ENCODE measurements around the gene PDXK. TPM values are rescaled to one million over a fixed set of nuclear protein-coding genes. Genes with fewer than 3 reads are reported as not detected.
"Not testable (repeated sequence)": the region's sequence is repeated elsewhere in the genome, so short reads cannot be mapped to it uniquely, and the experiment has no call there.

PDXK gene
- total and polyA plus RNA-seq, 9 of the 15 experiments (the other 6 are each of a cell fraction or from before 2014, with no cell fraction given), result 5.6 to 162 (median 76.5) TPM

DNA sequence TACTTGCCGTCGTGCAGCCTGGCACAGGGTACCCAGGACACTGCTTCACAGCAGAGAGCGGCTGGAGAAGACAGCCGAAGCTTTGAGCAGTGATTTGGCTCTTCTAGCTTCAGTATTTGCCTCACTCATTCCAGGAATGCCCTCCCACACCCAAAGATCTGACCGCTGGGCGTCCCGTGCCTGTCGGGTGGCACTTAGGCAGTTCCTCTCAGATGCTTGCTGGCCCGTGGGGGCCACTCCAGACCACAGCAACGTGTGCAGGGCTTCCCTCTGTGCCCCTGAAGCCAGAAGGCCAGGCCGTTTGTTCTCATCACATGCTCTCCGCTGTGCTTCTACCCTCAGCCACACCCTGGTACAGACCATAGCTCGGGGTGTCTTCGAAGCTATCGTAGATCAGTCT, 42.5 kb upstream of the PDXK start:
- no peak for TF ChIP-seq HOXB6 (CRISPR knock-in tag; IDR thresholded peaks at IDR 0.05; ENCODE audit: borderline replicate concordance)
- Histone ChIP-seq H3K9me3 (replicated peaks; ENCODE audit: control insufficient read depth, insufficient read depth, low read depth, low read length) (no peaks in the 10 kb centered on the region), H3K27ac (ENCODE audit: extremely low read depth, low read depth, low read length) (no peak overlapping the region), H3K4me3 (no peak overlapping the region), H3K79me2 (ENCODE audit: control insufficient read depth, insufficient read depth, low read length) (no peaks in the 10 kb centered on the region), H3K9ac (ENCODE audit: insufficient read depth in 1 of 2, low read depth in 2 of 2, low read length in 2 of 2) (no peak overlapping the region), H3K4me1 (replicated peaks in 1 of 2; ENCODE audit: control insufficient read depth in 2 of 2, insufficient read depth in 2 of 2, low read length in 2 of 2) (no peaks in the 10 kb centered on the region), H3K4me2 (ENCODE audit: insufficient read depth, low read length) (no peak overlapping the region), H3K27me3 (ENCODE audit: control insufficient read depth in 2 of 2, insufficient read depth in 2 of 2, low read length in 2 of 2) (no peaks in the 10 kb centered on the region), H3K9me1 (ENCODE audit: control insufficient read depth, insufficient read depth, low read length) (no peaks in the 10 kb centered on the region), H4K20me1 (replicated peaks; ENCODE audit: control insufficient read depth, insufficient read depth, low read length) (no peaks in the 10 kb centered on the region), H2AFZ (ENCODE audit: low read depth, low read length) (no peak overlapping the region), H3K36me3 (ENCODE audit: control insufficient read depth, insufficient read depth, low read length) (peaks cover 92% of the 10 kb centered on the region)
- BruUV-seq (replicated peaks), result no TSS peak
- intact Hi-C loops (cut with micrococcal nuclease) (no loop called here), in situ Hi-C loops (cut with MboI) (no loop called here)
- FAIRE-seq, result no peak
- WGBS (ENCODE audit: insufficient coverage, low coverage, missing lambda C conversion rate), result 90% methylated on average over 15 of the region's 15 CpGs
- no peak for ATAC-seq
- CTCF ChIA-PET (ENCODE audit: low intra/inter-chr PET ratio), result no interaction called here
- POLR2A ChIA-PET, result interaction anchor here (0.7 to 1.3 kb wide), 5 partner anchors 9 to 409 kb away, joined by 3 to 6 read pairs (median 3); partner anchors contain the start of genes HSF2BP and RRP1B
- DNase-seq (ENCODE audit: extremely low read depth in 1 of 4, low spot score in 3 of 4), result no peak

DNA sequence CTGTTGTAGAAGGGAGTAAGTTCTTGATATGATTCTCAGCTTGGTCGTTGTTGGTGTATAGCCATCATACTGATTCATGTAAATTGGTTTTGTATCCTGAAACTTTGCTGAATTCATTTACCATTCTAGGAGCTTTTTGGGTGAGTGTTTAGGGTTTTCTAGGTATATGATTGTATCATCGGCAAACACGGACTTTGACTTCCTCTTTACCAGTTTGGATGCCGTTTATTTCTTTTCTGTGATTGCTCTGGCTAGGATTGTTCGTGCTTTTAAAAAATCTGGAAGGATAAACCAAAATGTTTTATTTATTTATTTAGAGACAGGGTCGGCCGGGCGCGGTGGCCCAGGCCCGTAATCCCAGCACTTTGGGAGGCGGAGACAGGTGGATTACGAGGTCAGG, 39.0 kb upstream of the PDXK start:
- POLR2A ChIA-PET, result interaction anchor here (0.8 kb wide), 1 partner anchor 9 kb away, joined by 3 read pairs; no protein-coding TSS in a partner anchor

DNA sequence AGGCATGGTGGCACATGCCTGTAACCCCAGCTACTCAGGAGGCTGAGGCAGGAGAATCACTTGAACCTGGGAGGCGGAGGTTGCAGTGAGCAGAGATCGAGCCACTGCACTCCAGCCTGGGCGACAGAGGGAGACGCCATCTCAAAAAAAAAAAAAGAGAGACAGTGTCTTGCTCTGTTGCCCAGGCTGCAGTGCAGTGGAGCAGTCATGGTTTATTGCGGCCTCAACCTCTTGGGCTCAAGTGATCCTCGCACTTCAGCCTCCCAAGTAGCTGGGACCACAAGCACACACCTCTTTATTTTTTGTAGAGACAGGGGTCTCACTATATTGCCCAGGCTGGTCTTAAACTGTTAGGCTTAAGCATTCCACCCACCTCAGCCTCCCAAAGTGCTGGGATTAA, 38.5 kb upstream of the PDXK start:
- 79% methylated on average over 3 of the region's 6 CpGs for WGBS (ENCODE audit: insufficient coverage, low coverage, missing lambda C conversion rate)
- BruUV-seq (replicated peaks); H3K9me1 ChIP-seq (ENCODE audit: control insufficient read depth, insufficient read depth, low read length); H3K4me1 ChIP-seq (replicated peaks in 1 of 2; ENCODE audit: control insufficient read depth in 2 of 2, insufficient read depth in 2 of 2, low read length in 2 of 2); H3K9me3 ChIP-seq (replicated peaks; ENCODE audit: control insufficient read depth, insufficient read depth, low read depth, low read length); FAIRE-seq; in situ Hi-C loops (cut with MboI); DNase-seq (ENCODE audit: extremely low read depth in 1 of 4, low spot score in 3 of 4); intact Hi-C loops (cut with micrococcal nuclease); ATAC-seq; H2AFZ ChIP-seq (ENCODE audit: low read depth, low read length); H3K79me2 ChIP-seq (ENCODE audit: control insufficient read depth, insufficient read depth, low read length); H3K4me2 ChIP-seq (ENCODE audit: insufficient read depth, low read length); H3K27me3 ChIP-seq (ENCODE audit: control insufficient read depth in 2 of 2, insufficient read depth in 2 of 2, low read length in 2 of 2); H4K20me1 ChIP-seq (replicated peaks; ENCODE audit: control insufficient read depth, insufficient read depth, low read length); H3K27ac ChIP-seq (ENCODE audit: extremely low read depth, low read depth, low read length); H3K4me3 ChIP-seq; CTCF ChIA-PET (ENCODE audit: low intra/inter-chr PET ratio); H3K9ac ChIP-seq (ENCODE audit: insufficient read depth in 1 of 2, low read depth in 2 of 2, low read length in 2 of 2): not testable (repeated sequence)
- H3K36me3 ChIP-seq (ENCODE audit: control insufficient read depth, insufficient read depth, low read length), result peaks cover 93% of the 10 kb centered on the region
- POLR2A ChIA-PET, result interaction anchor here (0.6 kb wide), 1 partner anchor 18 kb away, joined by 3 read pairs; no protein-coding TSS in a partner anchor

More for the DNA sequence above, 39.0 kb upstream of the PDXK start:
- BruUV-seq (replicated peaks), result TSS peak; percentile 16
- H3K4me2 ChIP-seq (ENCODE audit: insufficient read depth, low read length), result no peak overlapping the region
- in situ Hi-C loops (cut with MboI), result no loop called here
- no peak for DNase-seq (ENCODE audit: extremely low read depth in 1 of 4, low spot score in 3 of 4)
- no peak for ATAC-seq
- H3K36me3 ChIP-seq (ENCODE audit: control insufficient read depth, insufficient read depth, low read length), result peaks cover 93% of the 10 kb centered on the region
- H3K4me3 ChIP-seq, result no peak overlapping the region
- H3K4me1 ChIP-seq (replicated peaks in 1 of 2; ENCODE audit: control insufficient read depth in 2 of 2, insufficient read depth in 2 of 2, low read length in 2 of 2), result no peaks in the 10 kb centered on the region
- peaks cover 3% of the 10 kb centered on the region for H3K9me1 ChIP-seq (ENCODE audit: control insufficient read depth, insufficient read depth, low read length)
- TF ChIP-seq MCM2 (IDR thresholded peaks at IDR 0.05; ENCODE audit: low read depth), result no peak
- TF ChIP-seq SMAD1 (IDR thresholded peaks at IDR 0.05; ENCODE audit: low read depth, low read length, partially characterized antibody), result no peak
- TF ChIP-seq SPI1 (IDR thresholded peaks at IDR 0.05; ENCODE audit: borderline replicate concordance, low read depth, low read length), result peak; percentile 30; the same call in 1 of the 2 replicates
- TF ChIP-seq SRSF7 (optimal IDR thresholded peaks at IDR 0.05; ENCODE audit: low read depth, low read length), result no peak
- no peak for TF ChIP-seq ZNF785 (CRISPR knock-in tag; IDR thresholded peaks at IDR 0.05)
- no peaks in the 10 kb centered on the region for H3K9me3 ChIP-seq (replicated peaks; ENCODE audit: control insufficient read depth, insufficient read depth, low read depth, low read length)
- no peaks in the 10 kb centered on the region for H4K20me1 ChIP-seq (replicated peaks; ENCODE audit: control insufficient read depth, insufficient read depth, low read length)
- intact Hi-C loops (cut with micrococcal nuclease), result no loop called here
- no peak overlapping the region for H3K27ac ChIP-seq (ENCODE audit: extremely low read depth, low read depth, low read length)
- no peaks in the 10 kb centered on the region for H3K27me3 ChIP-seq (ENCODE audit: control insufficient read depth in 2 of 2, insufficient read depth in 2 of 2, low read length in 2 of 2)
- no peak overlapping the region for H3K9ac ChIP-seq (ENCODE audit: insufficient read depth in 1 of 2, low read depth in 2 of 2, low read length in 2 of 2)
- no peaks in the 10 kb centered on the region for H3K79me2 ChIP-seq (ENCODE audit: control insufficient read depth, insufficient read depth, low read length)
- H2AFZ ChIP-seq (ENCODE audit: low read depth, low read length), result no peak overlapping the region
- WGBS (ENCODE audit: insufficient coverage, low coverage, missing lambda C conversion rate), result 95% methylated on average over 12 of the region's 12 CpGs
- no peak for FAIRE-seq
- CTCF ChIA-PET (ENCODE audit: low intra/inter-chr PET ratio), result no interaction called here

Measured in K562 (cell line).